Chondrocyte (in vitro differentiated cells): ENCODE results near the gene RNF145. TPM values are rescaled to one million over a fixed set of nuclear protein-coding genes. Genes with fewer than 3 reads are reported as not detected.

Experiments used
- DNase-seq: peaks from one replicate; pipeline ENCODE4 v3.0.0; 2021; ENCODE audit warnings: mixed read lengths, low spot score
- H3K27ac Mint-ChIP-seq: one replicate; pipeline ENCODE4 v1.8.0; 2021; ENCODE audit warnings: mild to moderate bottlenecking, moderate library complexity, mixed read lengths; ENCODE audit not compliant: unreplicated experiment
- H3K27me3 Mint-ChIP-seq: 2 replicates; pipeline ENCODE4 v1.8.0; 2021; ENCODE audit warnings: low read depth, mixed read lengths
- H3K36me3 Mint-ChIP-seq: 2 replicates; pipeline ENCODE4 v1.8.0; 2021; ENCODE audit warnings: low read depth, mixed read lengths
- H3K4me1 Mint-ChIP-seq: 2 replicates; pipeline ENCODE4 v1.8.0; 2021; ENCODE audit warnings: low read depth, mild to moderate bottlenecking, mixed read lengths
- H3K4me3 Mint-ChIP-seq: one replicate; pipeline ENCODE4 v1.8.0; 2021; ENCODE audit warnings: mild to moderate bottlenecking, moderate library complexity, mixed read lengths; ENCODE audit not compliant: unreplicated experiment
- H3K9me3 Mint-ChIP-seq: 2 replicates; pipeline ENCODE4 v1.8.0; 2021; ENCODE audit warnings: low read depth, mixed read lengths
- CTCF ChIP-seq: fragments of 200-600 bp; sonication (generic); IDR thresholded peaks from 2 replicates; pipeline ENCODE4 v1.5.0; 2021; ENCODE audit warnings: antibody characterized with exemption, mild to moderate bottlenecking, moderate library complexity
- total RNA-seq: library from RNA; stranded (reverse); gene quantifications from 3 replicates; pipeline ENCODE4 v1.2.1, GENCODE V29; 2021

Gene RNF145
- total RNA-seq, 1 donor from 2014 or later: 83.9 TPM

DNA sequence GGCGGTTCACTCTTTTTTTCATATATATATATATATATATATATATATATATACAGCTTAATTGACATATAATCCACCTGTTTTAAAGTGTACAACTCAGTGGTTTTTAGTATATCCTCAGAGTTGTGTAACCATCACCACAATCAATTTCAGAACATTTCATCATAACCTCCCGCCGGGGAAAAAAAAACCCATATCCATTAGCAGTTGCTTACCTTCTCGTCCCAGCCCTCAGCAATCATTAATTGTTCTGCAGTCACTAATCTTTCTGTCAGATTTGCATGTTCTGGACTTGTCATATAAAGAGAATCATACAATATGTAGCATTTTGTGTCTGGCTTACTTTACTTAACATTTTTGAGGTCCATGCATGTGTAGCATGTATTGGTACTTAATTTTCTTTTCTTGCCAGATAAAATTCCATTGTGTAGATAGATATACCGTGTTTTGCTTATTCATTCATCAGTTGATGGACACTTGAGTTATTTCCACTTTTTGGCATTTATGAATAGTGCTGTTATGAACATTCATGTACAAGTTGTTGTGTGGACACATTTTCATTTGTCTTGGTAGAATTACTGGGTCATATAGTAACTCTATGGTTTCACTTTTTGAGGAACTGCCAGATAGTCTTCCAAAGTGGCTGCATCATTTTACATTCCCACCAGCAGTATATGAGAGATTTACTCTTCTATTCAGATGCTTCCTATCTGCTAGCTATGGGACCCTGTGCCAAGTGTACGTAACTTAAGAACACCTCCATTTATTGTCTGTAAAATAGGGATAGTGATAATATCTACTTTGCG lies 3.5 kb upstream of the RNF145 start:
- no peak for TF ChIP-seq CTCF
- Mint-ChIP-seq H3K4me1 (peaks cover 19% of the 10 kb centered on the region), H3K9me3 (no peaks in the 10 kb centered on the region), H3K36me3 (no peaks in the 10 kb centered on the region), H3K4me3 (no peak overlapping the region), H3K27ac (no peak overlapping the region), H3K27me3 (no peaks in the 10 kb centered on the region)
- no peak for DNase-seq

- Mint-ChIP-seq H3K9me3 (no peaks in the 10 kb centered on the region), H3K27me3 (no peaks in the 10 kb centered on the region), H3K27ac (no peak overlapping the region), H3K4me3 (no peak overlapping the region), H3K4me1 (peaks cover 26% of the 10 kb centered on the region), H3K36me3 (no peaks in the 10 kb centered on the region)
- no peak for DNase-seq
- no peak for TF ChIP-seq CTCF
Measured at GRCh38 chr5:159211729-159212174, 2.4 kb upstream of the RNF145 start.

DNA sequence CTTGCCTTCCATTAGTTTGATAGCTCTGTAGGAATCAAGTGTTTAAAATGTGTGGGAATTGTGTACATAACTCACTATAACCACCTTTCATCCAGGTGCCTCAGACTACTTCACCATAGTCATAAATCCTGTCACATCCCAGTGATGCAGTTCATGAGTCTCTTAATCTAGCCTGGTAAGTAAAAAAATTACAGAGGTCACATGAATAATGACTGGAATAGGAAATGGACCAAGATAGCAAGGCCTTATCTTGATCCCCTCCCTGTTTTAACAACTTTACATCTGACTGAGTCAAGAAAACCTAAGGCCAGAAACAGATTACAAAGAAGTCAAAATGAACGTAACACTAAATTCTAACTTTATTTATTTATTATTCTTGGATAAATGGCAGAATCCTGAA lies 1.5 kb upstream of the RNF145 start:
- Mint-ChIP-seq H3K9me3 (no peaks in the 10 kb centered on the region), H3K27ac (no peak overlapping the region), H3K4me1 (peaks cover 28% of the 10 kb centered on the region), H3K36me3 (no peaks in the 10 kb centered on the region), H3K27me3 (no peaks in the 10 kb centered on the region), H3K4me3 (peak overlapping the region; percentile 3)
- DNase-seq: no peak
- no peak for TF ChIP-seq CTCF

GRCh38 chr5:159210210-159210661 lies 883 bp upstream of the RNF145 start:
- no peaks in the 10 kb centered on the region for H3K36me3 Mint-ChIP-seq
- H3K4me3 Mint-ChIP-seq: peak overlapping the region; percentile 87
- H3K27ac Mint-ChIP-seq: peak overlapping the region; percentile 3
- no peak for DNase-seq
- H3K4me1 Mint-ChIP-seq: peaks cover 34% of the 10 kb centered on the region
- TF ChIP-seq CTCF: no peak
- H3K9me3 Mint-ChIP-seq: no peaks in the 10 kb centered on the region
- no peaks in the 10 kb centered on the region for H3K27me3 Mint-ChIP-seq

DNA sequence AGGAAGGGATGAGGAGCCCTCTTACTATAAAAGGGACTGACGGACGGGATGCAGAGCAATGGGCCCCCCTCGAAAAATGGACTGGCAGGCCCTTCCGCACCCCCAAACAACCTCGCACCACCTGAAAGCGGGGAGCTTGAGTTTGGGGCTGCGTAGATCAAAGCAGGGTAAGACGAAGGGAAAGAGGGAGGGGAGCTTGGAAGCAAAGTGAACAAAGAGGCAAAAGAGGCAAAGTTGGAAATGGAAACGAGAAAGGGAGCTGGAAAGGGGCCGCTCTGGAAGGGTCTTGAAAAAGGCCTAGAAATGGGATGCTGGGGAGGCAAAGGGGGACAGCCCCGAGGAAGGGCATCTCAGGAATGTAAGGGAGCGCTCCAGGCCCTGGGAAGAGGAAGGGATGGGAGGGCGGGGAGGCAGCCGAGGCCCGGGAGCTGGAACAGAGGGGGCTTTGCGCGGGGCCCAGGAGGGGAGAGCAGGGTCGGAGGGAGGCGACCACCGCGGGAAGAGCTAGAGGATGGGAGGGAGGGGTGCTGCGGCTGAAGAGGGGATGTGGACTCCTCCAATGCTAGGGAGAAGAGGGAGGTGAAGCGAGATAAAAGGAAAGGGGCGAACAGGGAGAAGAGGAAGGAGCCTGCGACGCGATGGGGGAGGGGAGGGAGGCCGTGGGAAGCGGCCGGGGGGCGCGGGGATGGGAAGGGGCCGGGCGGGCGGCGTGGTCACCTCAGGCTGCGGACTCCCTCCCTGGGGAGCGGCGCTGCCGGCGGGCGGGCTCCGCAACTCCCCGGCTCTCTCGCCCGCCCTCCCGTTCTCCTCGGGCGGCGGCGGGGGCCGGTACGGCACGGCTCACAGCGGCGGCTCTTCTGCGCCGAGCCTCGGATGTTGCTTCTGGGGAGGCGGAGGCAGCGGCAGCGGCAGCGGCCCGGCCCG lies 577 bp downstream of the RNF145 start:
- TF ChIP-seq CTCF: peak; percentile 1
- Mint-ChIP-seq H3K4me1 (peaks cover 48% of the 10 kb centered on the region), H3K36me3 (no peaks in the 10 kb centered on the region), H3K27me3 (no peaks in the 10 kb centered on the region), H3K9me3 (no peaks in the 10 kb centered on the region), H3K27ac (peak overlapping the region; percentile 100), H3K4me3 (peak overlapping the region; percentile 97)
- no peak for DNase-seq
